Neural crest cell (in vitro differentiated cells): ENCODE results near the gene CYFIP1. TPM values are rescaled to one million over a fixed set of nuclear protein-coding genes. Genes with fewer than 3 reads are reported as not detected.

Source experiments
- DNase-seq: peaks from one replicate; pipeline ENCODE4 v3.0.0; 2021; ENCODE audit warnings: low read depth, mixed read lengths, low spot score
- H3K27ac Mint-ChIP-seq: one replicate; pipeline ENCODE4 v1.8.0; 2021; ENCODE audit warnings: mild to moderate bottlenecking, mixed read lengths; ENCODE audit not compliant: unreplicated experiment
- H3K27me3 Mint-ChIP-seq: 2 replicates; pipeline ENCODE4 v1.8.0; 2021; ENCODE audit warnings: low read depth, mild to moderate bottlenecking, mixed read lengths
- H3K36me3 Mint-ChIP-seq: 2 replicates; pipeline ENCODE4 v1.8.0; 2021; ENCODE audit warnings: low read depth, mild to moderate bottlenecking, mixed read lengths
- H3K4me1 Mint-ChIP-seq: 2 replicates; pipeline ENCODE4 v1.8.0; 2021; ENCODE audit warnings: mixed read lengths
- H3K4me3 Mint-ChIP-seq: one replicate; pipeline ENCODE4 v1.8.0; 2021; ENCODE audit warnings: mild to moderate bottlenecking, mixed read lengths
- H3K9me3 Mint-ChIP-seq: 2 replicates; pipeline ENCODE4 v1.8.0; 2021; ENCODE audit warnings: mixed read lengths
- total RNA-seq: library from RNA; stranded (reverse); gene quantifications from 2 replicates; pipeline ENCODE4 v1.2.1, GENCODE V29; 2021
- TF ChIP-seq, protein P1 (sequence below): fragments of 200-600 bp; sonication (generic); conservative IDR thresholded peaks from 2 replicates; pipeline ENCODE4 v1.5.0; 2021; ENCODE audit warnings: antibody characterized with exemption, mild to moderate bottlenecking

The CYFIP1 gene
- total RNA-seq, 1 donor from 2014 or later, result 116 TPM

DNA sequence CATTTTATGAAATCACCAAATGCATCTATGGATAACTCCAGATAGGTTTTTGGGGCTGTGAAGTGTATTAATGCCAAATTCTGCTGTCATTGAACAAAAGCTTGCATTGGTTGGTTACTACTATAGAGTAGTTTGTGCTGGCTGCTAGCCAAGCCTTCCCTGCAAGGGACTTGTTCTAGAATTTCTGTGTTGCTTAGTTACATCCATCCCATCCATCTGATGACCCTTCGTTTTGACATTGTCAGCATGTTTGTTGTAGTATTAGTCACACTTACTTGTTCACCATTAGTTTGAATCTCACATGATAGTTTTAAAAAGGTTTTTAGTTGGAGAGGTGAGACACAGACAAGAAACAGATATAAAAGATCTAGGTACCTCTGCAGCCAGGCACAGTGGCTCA, 148.7 kb downstream of the CYFIP1 start:
- H3K9me3 Mint-ChIP-seq, result no peaks in the 10 kb centered on the region
- no peak for DNase-seq
- no peaks in the 10 kb centered on the region for H3K4me1 Mint-ChIP-seq
- H3K27ac Mint-ChIP-seq, result no peak overlapping the region
- TF ChIP-seq, protein P1, sequence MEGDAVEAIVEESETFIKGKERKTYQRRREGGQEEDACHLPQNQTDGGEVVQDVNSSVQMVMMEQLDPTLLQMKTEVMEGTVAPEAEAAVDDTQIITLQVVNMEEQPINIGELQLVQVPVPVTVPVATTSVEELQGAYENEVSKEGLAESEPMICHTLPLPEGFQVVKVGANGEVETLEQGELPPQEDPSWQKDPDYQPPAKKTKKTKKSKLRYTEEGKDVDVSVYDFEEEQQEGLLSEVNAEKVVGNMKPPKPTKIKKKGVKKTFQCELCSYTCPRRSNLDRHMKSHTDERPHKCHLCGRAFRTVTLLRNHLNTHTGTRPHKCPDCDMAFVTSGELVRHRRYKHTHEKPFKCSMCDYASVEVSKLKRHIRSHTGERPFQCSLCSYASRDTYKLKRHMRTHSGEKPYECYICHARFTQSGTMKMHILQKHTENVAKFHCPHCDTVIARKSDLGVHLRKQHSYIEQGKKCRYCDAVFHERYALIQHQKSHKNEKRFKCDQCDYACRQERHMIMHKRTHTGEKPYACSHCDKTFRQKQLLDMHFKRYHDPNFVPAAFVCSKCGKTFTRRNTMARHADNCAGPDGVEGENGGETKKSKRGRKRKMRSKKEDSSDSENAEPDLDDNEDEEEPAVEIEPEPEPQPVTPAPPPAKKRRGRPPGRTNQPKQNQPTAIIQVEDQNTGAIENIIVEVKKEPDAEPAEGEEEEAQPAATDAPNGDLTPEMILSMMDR, result no peak
- H3K36me3 Mint-ChIP-seq, result no peaks in the 10 kb centered on the region
- H3K27me3 Mint-ChIP-seq, result peaks cover 2% of the 10 kb centered on the region
- H3K4me3 Mint-ChIP-seq, result no peak overlapping the region

DNA sequence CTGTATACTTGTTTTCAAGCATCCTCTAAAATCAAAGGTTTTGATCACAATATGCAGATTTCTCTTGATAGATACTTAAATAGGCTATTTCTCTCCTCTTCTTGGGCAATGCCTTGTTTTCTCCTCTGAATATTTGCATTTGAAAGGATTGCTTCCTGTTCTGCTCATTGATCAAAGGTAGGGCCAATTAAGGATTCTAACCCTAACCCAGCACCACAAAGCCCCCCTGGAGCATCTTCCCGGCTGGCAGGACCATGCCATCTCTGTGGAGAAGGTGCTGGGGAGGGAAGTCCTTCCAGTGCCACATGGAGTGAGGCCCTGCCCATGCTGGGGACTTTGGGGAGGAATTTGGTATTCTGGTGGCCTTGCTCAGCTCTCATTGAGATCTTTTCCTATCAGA, 153.0 kb downstream of the CYFIP1 start:
- Mint-ChIP-seq H3K27ac (no peak overlapping the region), H3K4me1 (no peaks in the 10 kb centered on the region), H3K36me3 (peaks cover 3% of the 10 kb centered on the region), H3K27me3 (no peaks in the 10 kb centered on the region), H3K4me3 (no peak overlapping the region), H3K9me3 (no peaks in the 10 kb centered on the region)
- no peak for DNase-seq
- TF ChIP-seq, protein P1, result no peak

DNA sequence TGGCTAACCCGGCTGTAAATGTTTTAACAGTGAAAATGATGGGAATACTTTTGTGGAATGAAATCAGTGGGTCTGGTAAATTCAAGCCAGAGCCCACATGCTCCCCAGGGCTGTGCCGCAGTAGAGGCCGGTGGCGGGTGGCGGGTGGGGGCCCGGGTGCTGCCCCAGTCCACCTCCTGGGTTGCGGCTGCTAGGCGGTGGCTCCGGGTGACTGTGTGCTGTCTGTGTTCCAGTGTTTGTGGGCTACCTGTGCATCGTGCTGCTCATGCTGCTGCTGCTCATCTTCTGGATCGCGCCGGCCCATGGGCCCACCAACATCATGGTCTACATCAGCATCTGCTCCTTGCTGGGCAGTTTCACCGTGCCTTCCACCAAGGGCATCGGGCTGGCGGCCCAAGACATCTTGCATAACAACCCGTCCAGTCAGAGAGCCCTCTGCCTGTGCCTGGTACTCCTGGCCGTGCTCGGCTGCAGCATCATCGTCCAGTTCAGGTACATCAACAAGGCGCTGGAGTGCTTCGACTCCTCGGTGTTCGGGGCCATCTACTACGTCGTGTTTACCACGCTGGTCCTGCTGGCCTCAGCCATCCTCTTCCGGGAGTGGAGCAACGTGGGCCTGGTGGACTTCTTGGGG, 156.6 kb downstream of the CYFIP1 start:
- H3K4me1 Mint-ChIP-seq, result no peaks in the 10 kb centered on the region
- TF ChIP-seq, protein P1, result no peak
- H3K4me3 Mint-ChIP-seq, result no peak overlapping the region
- H3K27ac Mint-ChIP-seq, result peak overlapping the region; percentile 50
- peaks cover 6% of the 10 kb centered on the region for H3K36me3 Mint-ChIP-seq
- DNase-seq, result no peak
- no peaks in the 10 kb centered on the region for H3K9me3 Mint-ChIP-seq
- no peaks in the 10 kb centered on the region for H3K27me3 Mint-ChIP-seq

DNA sequence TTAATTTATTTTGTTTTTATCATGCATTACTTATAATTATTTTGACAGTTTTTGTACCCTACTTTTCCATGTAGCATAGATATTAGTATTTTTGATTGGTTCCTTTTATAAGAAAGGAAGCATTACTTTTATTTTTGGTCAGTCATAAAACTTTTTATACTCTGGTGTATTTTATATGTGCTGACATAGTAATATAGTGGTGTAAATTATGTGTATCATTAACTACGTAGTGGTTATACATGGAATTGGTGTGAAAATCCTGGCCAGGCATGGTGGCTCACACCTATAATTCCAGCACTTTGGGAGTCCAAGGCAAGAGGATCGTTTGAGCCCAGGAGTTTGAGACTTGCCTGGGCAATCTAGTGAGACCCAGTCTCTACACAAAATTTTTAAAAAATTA, 160.5 kb downstream of the CYFIP1 start:
- H3K36me3 Mint-ChIP-seq, result peaks cover 3% of the 10 kb centered on the region
- H3K4me1 Mint-ChIP-seq, result peaks cover 3% of the 10 kb centered on the region
- DNase-seq, result no peak
- TF ChIP-seq, protein P1, result no peak
- H3K27ac Mint-ChIP-seq, result no peak overlapping the region
- H3K4me3 Mint-ChIP-seq, result no peak overlapping the region
- H3K27me3 Mint-ChIP-seq, result no peaks in the 10 kb centered on the region
- no peaks in the 10 kb centered on the region for H3K9me3 Mint-ChIP-seq

Other genes starting within 250 kb of the CYFIP1 start
- 16.7 and 17.7 TPM in 2 replicates for gene NIPA1, start 193.7 kb downstream of the CYFIP1 start, total RNA-seq
- 49.9 and 53.5 TPM in 2 replicates for gene NIPA2, start 141.7 kb downstream of the CYFIP1 start, total RNA-seq
- gene TUBGCP5, start 59.2 kb upstream of the CYFIP1 start, total RNA-seq, result 23.8 and 28.2 TPM in 2 replicates
- gene GOLGA6L1, start 156.5 kb upstream of the CYFIP1 start, total RNA-seq, result not detected in 2 replicates